ENCODE data around the gene NR2C1.

GRCh38 chr12:95114766-95115405, 41.5 kb upstream of the NR2C1 start:
- TF ChIP-seq FOXM1 (IDR thresholded peaks at IDR 0.05; ENCODE audit: borderline replicate concordance, low read depth), result no peak
- no peak for TF ChIP-seq REST (IDR thresholded peaks at IDR 0.05; ENCODE audit: low read depth)
- TF ChIP-seq CEBPB (IDR thresholded peaks at IDR 0.05), result no peak
- no peak for TF ChIP-seq EGR1 (IDR thresholded peaks at IDR 0.05)
- TF ChIP-seq EP300 (IDR thresholded peaks at IDR 0.05; ENCODE audit: borderline replicate concordance), result no peak
- TF ChIP-seq RAD21 (IDR thresholded peaks at IDR 0.05; ENCODE audit: low read depth), result no peak
- TF ChIP-seq CREB1 (IDR thresholded peaks at IDR 0.05; ENCODE audit: low read depth), result no peak
- no peak for TF ChIP-seq MAX (IDR thresholded peaks at IDR 0.05)
- TF ChIP-seq YY1 (IDR thresholded peaks at IDR 0.05; ENCODE audit: low read depth), result no peak
- no peak for TF ChIP-seq TCF12 (IDR thresholded peaks at IDR 0.05; ENCODE audit: low read depth)
- no peak for TF ChIP-seq TAF1 (IDR thresholded peaks at IDR 0.05; ENCODE audit: low read depth)
- no peak for TF ChIP-seq USF1 (IDR thresholded peaks at IDR 0.05)
- TF ChIP-seq NFIC (IDR thresholded peaks at IDR 0.05), result no peak
- no peak for TF ChIP-seq TEAD4 (IDR thresholded peaks at IDR 0.05)

Measured in Ishikawa (cell line).